AG08395 (cell line): ENCODE data around the gene PAM.

ENCODE experiments used
- DNase-seq: peaks from one replicate; pipeline ENCODE4 v3.0.0; 2012; ENCODE audit warnings: mixed read lengths, low spot score

PAM gene

DNA sequence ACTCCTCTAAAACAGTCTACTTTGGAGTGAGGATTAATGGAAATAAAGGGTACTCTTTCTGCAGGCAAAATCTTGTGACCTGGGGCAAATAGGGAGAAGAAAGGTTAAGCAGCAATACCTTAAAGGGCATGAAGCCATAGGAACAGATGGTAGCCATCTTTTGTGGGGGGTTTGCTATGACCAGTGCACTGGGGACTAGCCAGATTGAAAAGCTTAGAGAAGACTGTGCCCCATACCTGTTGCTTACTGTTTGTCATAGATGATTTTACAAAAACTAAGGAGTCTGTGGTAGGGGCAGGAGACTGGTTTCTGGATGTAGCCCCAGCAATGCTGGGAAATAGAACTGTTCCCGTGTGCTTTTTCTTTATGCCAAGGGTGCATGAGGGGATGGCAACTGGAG lies 58.6 kb downstream of the PAM start:
- DNase-seq = no peak

GRCh38 chr5:102815084-102815483 lies 60.0 kb downstream of the PAM start:
- no peak for DNase-seq

- DNase-seq = no peak
These were observed 60.6 kb downstream of the PAM start for GRCh38 chr5:102815540-102816332.

GRCh38 chr5:102818345-102818744 lies 63.2 kb downstream of the PAM start:
- DNase-seq = no peak

GRCh38 chr5:102818934-102819333 lies 63.8 kb downstream of the PAM start:
- no peak for DNase-seq

GRCh38 chr5:102819634-102820033 lies 64.5 kb downstream of the PAM start:
- DNase-seq = no peak

DNA sequence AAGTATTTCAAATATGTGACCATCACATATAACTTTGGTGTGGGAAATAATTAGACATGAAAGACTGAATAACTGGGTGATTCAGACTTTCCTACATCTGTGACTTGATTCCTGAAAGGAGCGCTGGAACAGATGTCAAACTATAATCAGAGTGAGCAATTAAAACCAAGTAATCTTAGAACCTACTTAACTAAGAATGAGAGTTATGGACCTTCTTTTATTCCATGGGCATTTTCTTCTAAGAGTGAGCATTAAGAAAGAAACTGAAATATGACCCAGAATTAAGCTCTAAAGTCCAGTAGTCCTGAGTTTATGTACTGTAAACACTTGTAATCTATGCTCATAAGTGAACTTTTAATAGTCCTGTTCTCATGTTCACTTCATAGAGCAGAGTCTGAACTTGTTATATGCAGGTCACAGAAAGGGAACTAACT lies 68.4 kb downstream of the PAM start:
- DNase-seq = peak; percentile 52

DNA sequence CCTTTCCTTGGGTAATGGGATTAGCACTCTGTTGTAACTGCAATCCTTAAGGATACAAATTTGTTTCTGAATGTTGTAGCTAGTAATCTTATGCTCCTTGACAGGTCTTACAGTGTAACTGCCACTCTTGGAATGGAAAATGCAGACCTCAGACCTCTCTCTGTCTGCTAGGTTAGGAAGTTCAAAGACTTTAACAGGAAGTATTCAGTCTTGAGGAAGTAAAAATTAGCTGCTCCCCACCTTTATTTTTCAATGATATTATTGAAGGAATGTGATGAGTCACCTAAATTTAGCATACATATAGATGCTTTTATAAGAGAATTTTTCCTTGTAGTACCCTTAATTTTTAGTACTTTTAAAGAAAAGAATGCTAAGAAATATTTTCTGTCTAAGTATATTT lies 71.5 kb downstream of the PAM start:
- DNase-seq = no peak

DNA sequence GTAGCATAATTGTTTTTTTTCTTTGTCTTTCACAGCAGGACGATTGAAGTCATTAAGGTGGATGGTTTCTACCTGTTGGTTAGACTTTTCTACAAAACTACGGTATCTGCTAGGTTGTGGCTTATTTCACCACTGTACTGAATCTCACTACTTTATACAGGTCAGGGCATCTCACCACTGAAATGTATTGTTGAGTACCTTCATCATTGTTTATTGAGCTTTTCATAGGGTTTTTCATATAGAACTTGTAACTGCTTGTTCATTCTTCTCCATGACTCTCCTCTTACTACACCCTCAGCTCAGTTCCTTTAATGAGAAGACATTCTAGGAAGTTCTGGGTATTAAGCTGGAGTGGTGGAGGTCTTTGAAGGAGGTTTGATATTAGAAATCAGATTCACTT lies 75.1 kb downstream of the PAM start:
- no peak for DNase-seq

DNA sequence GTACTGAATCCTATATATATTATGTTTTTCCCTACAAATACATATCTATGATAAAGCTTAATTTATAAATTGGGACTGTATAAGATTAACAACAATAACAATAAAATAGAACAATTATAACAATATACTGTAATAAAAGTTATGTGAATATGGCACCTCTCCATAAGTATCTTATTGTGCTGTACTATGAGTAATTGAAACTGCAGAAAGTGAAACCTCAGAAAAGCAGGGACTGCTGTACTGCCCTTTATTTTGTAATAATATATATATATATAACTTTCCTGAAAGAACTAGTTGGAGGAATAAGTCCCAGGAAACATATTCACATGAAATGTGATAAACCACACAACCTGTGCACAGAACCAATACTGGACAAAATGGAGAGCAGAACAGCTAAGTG lies 77.3 kb downstream of the PAM start:
- DNase-seq = no peak

GRCh38 chr5:102833146-102833545 lies 78.0 kb downstream of the PAM start:
- DNase-seq = no peak

DNA sequence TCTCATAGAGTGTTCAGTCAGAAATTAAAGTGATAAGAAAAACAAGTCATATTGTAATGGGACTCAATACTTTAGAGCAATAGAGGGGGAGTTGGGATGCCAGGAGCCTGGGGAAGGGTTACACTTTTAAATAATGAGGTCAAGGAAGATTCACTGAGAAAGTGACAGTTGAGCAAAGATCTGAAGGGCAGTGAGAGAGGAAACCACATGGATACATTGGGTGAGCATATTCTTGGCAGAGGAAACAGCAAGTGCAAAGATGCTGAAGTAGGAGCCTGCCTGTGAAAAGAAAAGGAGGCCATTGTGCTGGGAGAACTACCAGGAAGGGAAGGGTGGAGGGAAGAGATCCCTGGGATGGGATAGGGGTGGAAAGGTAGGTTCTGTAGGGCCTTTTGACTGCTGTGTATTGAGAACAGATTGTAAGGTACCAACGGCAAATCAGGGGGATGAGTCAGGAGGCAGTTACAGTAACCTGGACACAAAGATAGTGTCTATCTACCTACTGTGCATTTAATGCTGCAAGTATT lies 79.4 kb downstream of the PAM start:
- no peak for DNase-seq

DNA sequence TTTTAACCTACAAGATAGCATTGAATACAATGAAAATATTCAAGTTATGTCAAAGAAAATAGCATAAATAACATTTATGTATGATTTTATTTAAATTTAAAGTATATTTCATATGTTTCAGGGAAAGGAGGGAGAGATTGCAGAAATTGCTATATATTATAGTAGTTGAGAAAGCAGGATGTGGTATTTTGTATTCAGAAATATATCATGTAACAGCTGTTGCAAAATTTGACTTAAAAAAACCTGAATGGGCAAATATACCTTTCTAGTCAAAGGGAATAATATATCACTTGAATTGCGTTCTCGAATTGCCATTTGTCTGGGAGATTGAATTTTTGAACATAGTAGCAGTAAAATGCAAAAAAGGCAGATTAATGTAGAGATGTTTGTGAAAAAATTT lies 80.6 kb downstream of the PAM start:
- DNase-seq = no peak

DNA sequence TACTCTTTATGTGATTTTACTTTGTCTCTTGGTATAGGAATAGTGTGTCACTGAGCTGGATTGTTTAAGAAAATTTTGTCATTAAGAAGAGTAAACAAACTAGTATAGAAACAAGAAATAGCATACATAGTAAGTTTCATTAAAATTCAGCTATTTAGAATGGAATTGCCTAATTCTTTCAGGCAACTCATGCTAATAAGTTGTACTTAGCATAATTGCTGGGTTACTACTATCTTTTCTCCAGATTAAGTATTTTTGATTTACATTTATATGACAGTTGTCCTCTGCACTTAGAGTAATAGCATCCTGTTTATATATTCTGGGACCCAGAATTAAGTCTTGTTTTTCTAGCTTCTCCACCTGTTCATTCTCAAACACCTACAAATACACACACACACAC lies 85.9 kb downstream of the PAM start:
- no peak for DNase-seq

- no peak for DNase-seq
These were observed 88.9 kb downstream of the PAM start for GRCh38 chr5:102843997-102844396.

DNA sequence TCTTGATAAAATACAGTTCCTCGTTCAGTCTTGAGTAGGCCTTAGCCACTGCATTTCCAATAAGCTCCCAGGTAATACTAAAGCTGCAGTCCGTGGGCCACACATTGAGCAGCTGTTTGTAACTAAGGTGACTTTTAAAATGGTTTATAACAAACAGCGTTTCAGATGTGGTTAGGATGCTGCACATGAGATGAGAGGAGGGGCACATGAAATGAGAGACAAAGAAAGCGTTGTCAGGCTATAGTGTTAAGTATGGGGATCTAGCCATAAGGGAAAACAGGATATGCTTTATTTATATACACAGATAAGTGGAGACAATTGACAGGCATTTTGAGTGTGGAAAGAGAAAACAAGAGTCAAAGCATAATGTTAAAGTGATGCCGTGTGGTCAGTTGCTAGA lies 89.9 kb downstream of the PAM start:
- DNase-seq = no peak

- no peak for DNase-seq
These were observed 95.4 kb downstream of the PAM start for GRCh38 chr5:102850503-102850902.

- DNase-seq = no peak
These were observed 98.6 kb downstream of the PAM start for GRCh38 chr5:102853680-102854079.

DNA sequence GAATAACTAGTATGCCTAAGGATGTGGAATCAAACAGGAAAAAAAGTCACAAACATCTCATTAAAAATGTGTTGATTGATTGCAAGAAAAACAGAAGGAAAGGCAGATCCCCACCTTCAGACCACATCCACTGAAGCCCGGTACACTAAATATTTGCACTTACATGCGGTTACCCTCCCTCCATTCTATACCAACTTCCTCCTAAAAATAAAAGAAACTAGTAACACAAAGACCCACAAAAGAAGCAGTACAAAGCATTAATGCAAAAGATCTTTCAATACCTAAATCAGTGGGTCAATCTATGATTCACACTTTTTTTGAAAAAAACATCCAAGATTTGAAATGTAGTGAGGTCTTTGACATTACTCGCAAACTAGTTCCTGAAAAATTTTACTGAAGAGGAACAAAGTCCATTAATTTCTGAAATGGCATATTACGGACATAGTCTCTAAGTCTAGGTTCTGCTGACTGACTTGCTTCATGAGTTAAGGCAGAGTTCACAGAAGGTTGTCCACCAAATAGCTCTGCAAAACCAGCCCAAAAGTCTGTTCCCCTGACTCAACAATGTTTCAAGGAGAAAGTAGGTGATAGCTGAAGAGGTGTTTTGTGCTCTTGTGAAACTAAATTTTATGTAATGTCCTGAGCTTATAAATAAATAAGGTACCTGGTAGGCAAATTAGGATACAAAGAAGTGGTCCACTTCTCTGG lies 100.7 kb downstream of the PAM start:
- DNase-seq = no peak

DNA sequence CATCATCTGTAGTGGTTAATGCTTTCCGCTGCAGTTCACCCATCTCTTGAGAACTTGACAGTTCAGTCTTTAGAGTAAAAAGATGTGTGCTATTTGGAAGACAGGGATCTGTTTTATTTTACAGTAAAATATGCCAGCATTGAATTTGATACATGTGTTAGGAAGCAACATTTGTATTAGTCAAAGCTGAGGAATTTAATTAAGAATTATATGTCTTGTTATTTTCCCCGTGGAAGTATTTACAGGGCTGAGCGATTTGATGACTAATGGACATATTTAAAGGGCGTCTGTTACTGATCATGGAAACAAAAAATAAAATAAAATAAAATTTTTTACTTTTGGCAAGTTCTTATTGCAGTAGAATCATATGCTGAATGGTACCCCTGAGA lies 101.3 kb downstream of the PAM start:
- peak; percentile 57 for DNase-seq

- peak; percentile 64 for DNase-seq
These were observed 102.1 kb downstream of the PAM start for GRCh38 chr5:102857076-102857818.

- no peak for DNase-seq
These were observed 103.1 kb downstream of the PAM start for GRCh38 chr5:102858221-102858620.

GRCh38 chr5:102858808-102859207 lies 103.7 kb downstream of the PAM start:
- DNase-seq = peak; percentile 10
